ENCODE data around the gene FKBP5.
"Not testable (repeated sequence)": the region's sequence is repeated elsewhere in the genome, so short reads cannot be mapped to it uniquely, and the experiment has no call there.

The FKBP5 gene

GRCh38 chr6:35688605-35689322 is at the start of gene FKBP5:
Gene FKBP5, minus strand, starts transcription at chr6:35688915. Its CDS starts 46,091 bp downstream, at chr6:35642824.
- DNase-seq: peak; percentile 69 to 92

- peak; percentile 63 to 86 for DNase-seq
Observed at GRCh38 chr6:35737413-35738211, 48.9 kb upstream of the FKBP5 start.

- no peak for DNase-seq
Observed at GRCh38 chr6:35736982-35737412, 48.3 kb upstream of the FKBP5 start, which contains the start of gene ARMC12. Gene ARMC12, plus strand, starts transcription at chr6:35737032. Its CDS starts 77 bp downstream, at chr6:35737109.

GRCh38 chr6:35736253-35736894 is 47.7 kb upstream of the FKBP5 start:
- peak; percentile 48 to 80 for DNase-seq

- DNase-seq: no peak
Observed at GRCh38 chr6:35735452-35735851, 46.7 kb upstream of the FKBP5 start.

- DNase-seq: not testable (repeated sequence)
Observed at GRCh38 chr6:35734319-35734718, 45.6 kb upstream of the FKBP5 start.

GRCh38 chr6:35733633-35734032 is 44.9 kb upstream of the FKBP5 start:
- no peak for DNase-seq

GRCh38 chr6:35731736-35732532 is 43.2 kb upstream of the FKBP5 start:
- DNase-seq: peak; percentile 55 to 71

- DNase-seq: peak; percentile 79 to 90
Observed at GRCh38 chr6:35731414-35731735, 42.7 kb upstream of the FKBP5 start.

- DNase-seq: no peak
Observed at GRCh38 chr6:35730745-35731413, 42.2 kb upstream of the FKBP5 start.

- DNase-seq: no peak
Observed at GRCh38 chr6:35729722-35730121, 41.0 kb upstream of the FKBP5 start.

- DNase-seq: no peak
Observed at GRCh38 chr6:35728683-35729678, 40.3 kb upstream of the FKBP5 start.

- DNase-seq: peak; percentile 43 to 88
Observed at GRCh38 chr6:35727935-35728682, 39.4 kb upstream of the FKBP5 start.

GRCh38 chr6:35727231-35727934 is 38.7 kb upstream of the FKBP5 start:
- peak; percentile 53 to 76 for DNase-seq

GRCh38 chr6:35725721-35726438 is 37.2 kb upstream of the FKBP5 start:
- DNase-seq: no peak

- no peak for DNase-seq
Observed at GRCh38 chr6:35725081-35725708, 36.5 kb upstream of the FKBP5 start.

GRCh38 chr6:35724471-35724870 is 35.8 kb upstream of the FKBP5 start:
- no peak for DNase-seq

- DNase-seq: no peak
Observed at GRCh38 chr6:35724059-35724458, 35.3 kb upstream of the FKBP5 start.

Measured in NCI-H446 (cell line).